ENCODE measurements around the gene NLRX1.

- TF ChIP-seq POLR2A (IDR thresholded peaks at IDR 0.05; ENCODE audit: low read depth, low read length) (no peak), ZZZ3 (IDR thresholded peaks at IDR 0.05; ENCODE audit: control insufficient read depth, insufficient read length, low read depth) (no peak), IRF4 (IDR thresholded peaks at IDR 0.05; ENCODE audit: low read depth, low read length) (no peak), HSF1 (IDR thresholded peaks at IDR 0.05; ENCODE audit: low read depth, low read length) (no peak), ZNF592 (IDR thresholded peaks at IDR 0.05) (no peak), SUZ12 (IDR thresholded peaks at IDR 0.05; ENCODE audit: unreplicated experiment) (no peak), BHLHE40 (IDR thresholded peaks at IDR 0.05; ENCODE audit: borderline replicate concordance in 1 of 2, low read depth in 2 of 2, low read length in 1 of 2) (no peak), NRF1 (conservative IDR thresholded peaks at IDR 0.05; ENCODE audit: low read depth, low read length) (no peak), E2F8 (IDR thresholded peaks at IDR 0.05; ENCODE audit: low read depth, partially characterized antibody) (no peak), SMAD1 (IDR thresholded peaks at IDR 0.05; ENCODE audit: low read depth, partially characterized antibody) (no peak), CEBPB (IDR thresholded peaks at IDR 0.05; ENCODE audit: borderline replicate concordance in 1 of 2, low read depth in 2 of 2, low read length in 2 of 2) (no peak), CTCF (IDR thresholded peaks at IDR 0.05 in 2 of 3, conservative IDR thresholded peaks at IDR 0.05 in 1 of 3; ENCODE audit: control insufficient read depth in 2 of 3, extremely low read depth in 1 of 3, insufficient read depth in 1 of 3, low read depth in 3 of 3, low read length in 3 of 3) (no peak), NR2F1 (conservative IDR thresholded peaks at IDR 0.05) (no peak), NFYA (IDR thresholded peaks at IDR 0.05; ENCODE audit: borderline replicate concordance, low read depth, low read length) (no peak)
Observed at GRCh38 chr11:119157063-119157462, 11.5 kb upstream of the NLRX1 start.

Data from GM12878 (cell line).